Activated T-helper 17 cell treated with anti-CD3 and anti-CD28 coated beads, Interleukin-2, amount 50 U/mL, for 72 hours (primary cell): Measurements from ENCODE around the gene ZNHIT6. TPM values are rescaled to one million over a fixed set of nuclear protein-coding genes. Genes with fewer than 3 reads are reported as not detected.
A peak's percentile ranks its signal among the peaks of the same experiment; 100 is the strongest.
"Not testable (repeated sequence)": the region's sequence is repeated elsewhere in the genome, so short reads cannot be mapped to it uniquely, and the experiment has no call there.

Source experiments
- ATAC-seq: fragments of 150-1000 bp; cut with Tn5 transposase; replicated peaks from 2 replicates; pipeline ENCODE4 v1.10.0; 2021; ENCODE audit warnings: mild to moderate bottlenecking, moderate library complexity
- H3K27ac Mint-ChIP-seq: one replicate; pipeline ENCODE4 v1.8.0; 2022; ENCODE audit warnings: mixed read lengths
- H3K27me3 Mint-ChIP-seq: one replicate; pipeline ENCODE4 v1.8.0; 2022; ENCODE audit warnings: mixed read lengths
- H3K36me3 Mint-ChIP-seq: one replicate; pipeline ENCODE4 v1.8.0; 2022; ENCODE audit warnings: low read depth, mild to moderate bottlenecking, mixed read lengths
- H3K4me1 Mint-ChIP-seq: one replicate; pipeline ENCODE4 v1.8.0; 2022; ENCODE audit warnings: mixed read lengths
- H3K4me3 Mint-ChIP-seq: one replicate; pipeline ENCODE4 v1.8.0; 2022; ENCODE audit warnings: mild to moderate bottlenecking, mixed read lengths
- H3K9me3 Mint-ChIP-seq: one replicate; pipeline ENCODE4 v1.8.0; 2022; ENCODE audit warnings: mixed read lengths
- total RNA-seq, 2 donors: library from RNA; stranded (reverse); gene quantifications; one replicate each; pipeline ENCODE4 v1.2.3, GENCODE V29; 2022

The ZNHIT6 gene
- 10 to 100 TPM in 1 of 2 donors, 1 to 10 TPM in 1; 9.3 to 19.5 TPM for total RNA-seq

GRCh38 chr1:85707990-85708828 is at the start of gene ZNHIT6:
ZNHIT6 (minus strand) TSS chr1:85708433; CDS start chr1:85708284, 149 bp downstream.
- no peaks in the 10 kb centered on the region for H3K9me3 Mint-ChIP-seq
- peaks cover 32% of the 10 kb centered on the region for H3K36me3 Mint-ChIP-seq
- ATAC-seq = peak; percentile 85
- H3K27me3 Mint-ChIP-seq = no peaks in the 10 kb centered on the region
- H3K4me3 Mint-ChIP-seq = no peak within 1 kb of the TSS
- H3K4me1 Mint-ChIP-seq = peaks cover 18% of the 10 kb centered on the region
- no peak within 1 kb of the TSS for H3K27ac Mint-ChIP-seq

GRCh38 chr1:85756864-85757263 is 48.6 kb upstream of the ZNHIT6 start:
- H3K4me1 Mint-ChIP-seq = no peaks in the 10 kb centered on the region
- no peaks in the 10 kb centered on the region for H3K27me3 Mint-ChIP-seq
- no peak overlapping the region for H3K4me3 Mint-ChIP-seq
- no peak overlapping the region for H3K27ac Mint-ChIP-seq
- H3K9me3 Mint-ChIP-seq = no peaks in the 10 kb centered on the region
- ATAC-seq = no peak
- no peaks in the 10 kb centered on the region for H3K36me3 Mint-ChIP-seq

- no peaks in the 10 kb centered on the region for H3K9me3 Mint-ChIP-seq
- peaks cover 8% of the 10 kb centered on the region for H3K27me3 Mint-ChIP-seq
- no peak for ATAC-seq
- no peaks in the 10 kb centered on the region for H3K36me3 Mint-ChIP-seq
- no peaks in the 10 kb centered on the region for H3K4me1 Mint-ChIP-seq
- H3K27ac Mint-ChIP-seq = no peak overlapping the region
- no peak overlapping the region for H3K4me3 Mint-ChIP-seq
These were observed 39.9 kb upstream of the ZNHIT6 start for GRCh38 chr1:85748120-85748519.

GRCh38 chr1:85746777-85747176 is 38.5 kb upstream of the ZNHIT6 start:
- ATAC-seq = no peak
- Mint-ChIP-seq H3K27me3 (peaks cover 15% of the 10 kb centered on the region), H3K9me3 (no peaks in the 10 kb centered on the region), H3K4me3 (no peak overlapping the region), H3K27ac (no peak overlapping the region), H3K36me3 (no peaks in the 10 kb centered on the region), H3K4me1 (no peaks in the 10 kb centered on the region)

- Mint-ChIP-seq H3K4me1 (no peaks in the 10 kb centered on the region), H3K4me3 (no peak overlapping the region), H3K9me3 (no peaks in the 10 kb centered on the region), H3K27me3 (peaks cover 15% of the 10 kb centered on the region), H3K36me3 (no peaks in the 10 kb centered on the region), H3K27ac (no peak overlapping the region)
- no peak for ATAC-seq
These were observed 35.6 kb upstream of the ZNHIT6 start for GRCh38 chr1:85743814-85744213.

GRCh38 chr1:85734931-85735330 is 26.7 kb upstream of the ZNHIT6 start:
- no peak overlapping the region for H3K27ac Mint-ChIP-seq
- H3K27me3 Mint-ChIP-seq = peaks cover 11% of the 10 kb centered on the region
- ATAC-seq = no peak
- H3K36me3 Mint-ChIP-seq = no peaks in the 10 kb centered on the region
- no peaks in the 10 kb centered on the region for H3K4me1 Mint-ChIP-seq
- H3K9me3 Mint-ChIP-seq = no peaks in the 10 kb centered on the region
- H3K4me3 Mint-ChIP-seq = no peak overlapping the region

GRCh38 chr1:85718678-85719340 is 10.6 kb upstream of the ZNHIT6 start:
- Mint-ChIP-seq H3K9me3 (peaks cover 13% of the 10 kb centered on the region), H3K27ac (no peak overlapping the region), H3K36me3 (no peaks in the 10 kb centered on the region), H3K27me3 (peaks cover 22% of the 10 kb centered on the region), H3K4me3 (no peak overlapping the region), H3K4me1 (no peaks in the 10 kb centered on the region)
- no peak for ATAC-seq

- H3K36me3 Mint-ChIP-seq, H3K27me3 Mint-ChIP-seq, ATAC-seq, H3K27ac Mint-ChIP-seq, H3K9me3 Mint-ChIP-seq, H3K4me3 Mint-ChIP-seq, H3K4me1 Mint-ChIP-seq: not testable (repeated sequence)
These were observed 6.3 kb upstream of the ZNHIT6 start for GRCh38 chr1:85714418-85715114.

GRCh38 chr1:85708829-85709227 is 595 bp upstream of the ZNHIT6 start:
- Mint-ChIP-seq H3K4me3 (no peak overlapping the region), H3K27me3 (no peaks in the 10 kb centered on the region), H3K36me3 (peaks cover 26% of the 10 kb centered on the region), H3K4me1 (peaks cover 12% of the 10 kb centered on the region), H3K9me3 (no peaks in the 10 kb centered on the region), H3K27ac (no peak overlapping the region)
- no peak for ATAC-seq

- Mint-ChIP-seq H3K4me1 (peaks cover 18% of the 10 kb centered on the region), H3K36me3 (peaks cover 40% of the 10 kb centered on the region), H3K27me3 (no peaks in the 10 kb centered on the region), H3K27ac (no peak overlapping the region), H3K4me3 (no peak overlapping the region), H3K9me3 (no peaks in the 10 kb centered on the region)
- ATAC-seq = peak; percentile 53
These were observed 805 bp downstream of the ZNHIT6 start for GRCh38 chr1:85707267-85707989.

- Mint-ChIP-seq H3K36me3 (peaks cover 54% of the 10 kb centered on the region), H3K27ac (peak overlapping the region; percentile 0), H3K27me3 (no peaks in the 10 kb centered on the region), H3K4me1 (peaks cover 18% of the 10 kb centered on the region), H3K4me3 (peak overlapping the region; percentile 2), H3K9me3 (no peaks in the 10 kb centered on the region)
- no peak for ATAC-seq
These were observed 2.3 kb downstream of the ZNHIT6 start for GRCh38 chr1:85705940-85706339.

GRCh38 chr1:85700422-85700821 is 7.8 kb downstream of the ZNHIT6 start:
- peaks cover 11% of the 10 kb centered on the region for H3K4me1 Mint-ChIP-seq
- no peaks in the 10 kb centered on the region for H3K27me3 Mint-ChIP-seq
- peaks cover 95% of the 10 kb centered on the region for H3K36me3 Mint-ChIP-seq
- no peak overlapping the region for H3K27ac Mint-ChIP-seq
- no peak overlapping the region for H3K4me3 Mint-ChIP-seq
- H3K9me3 Mint-ChIP-seq = no peaks in the 10 kb centered on the region
- ATAC-seq = no peak

- H3K9me3 Mint-ChIP-seq = no peaks in the 10 kb centered on the region
- H3K36me3 Mint-ChIP-seq = peaks cover 93% of the 10 kb centered on the region
- ATAC-seq = no peak
- H3K4me3 Mint-ChIP-seq = no peak overlapping the region
- H3K27ac Mint-ChIP-seq = no peak overlapping the region
- no peaks in the 10 kb centered on the region for H3K27me3 Mint-ChIP-seq
- H3K4me1 Mint-ChIP-seq = peaks cover 4% of the 10 kb centered on the region
These were observed 10.3 kb downstream of the ZNHIT6 start for GRCh38 chr1:85697895-85698294.

- H3K4me3 Mint-ChIP-seq = no peak overlapping the region
- H3K36me3 Mint-ChIP-seq = peaks cover 80% of the 10 kb centered on the region
- no peaks in the 10 kb centered on the region for H3K9me3 Mint-ChIP-seq
- no peaks in the 10 kb centered on the region for H3K27me3 Mint-ChIP-seq
- no peak for ATAC-seq
- H3K27ac Mint-ChIP-seq = no peak overlapping the region
- peaks cover 9% of the 10 kb centered on the region for H3K4me1 Mint-ChIP-seq
These were observed 15.4 kb downstream of the ZNHIT6 start for GRCh38 chr1:85692730-85693314.
